ENCODE data around the gene NCAPG. TPM values are rescaled to one million over a fixed set of nuclear protein-coding genes. Genes with fewer than 3 reads are reported as not detected.
A peak's percentile ranks its signal among the peaks of the same experiment; 100 is the strongest.

NCAPG gene
- total and polyA plus RNA-seq, 2 of the 4 experiments (the other 2 are of a cell fraction) = 10.9 to 26.7 TPM

- Histone ChIP-seq H2AFZ (replicated peaks; ENCODE audit: low read length, poor library complexity) (peak within 1 kb of the TSS; percentile 69), H2BK5ac (ENCODE audit: low read depth, low read length, poor library complexity, severe bottlenecking) (no peak within 1 kb of the TSS), H3K56ac (ENCODE audit: extremely low read depth, insufficient read depth, low read length) (no peak within 1 kb of the TSS), H3K4me1 (ENCODE audit: control insufficient read depth, insufficient read depth, low read length) (peaks cover 5% of the 10 kb centered on the region; the same call in 1 of the 2 replicates), H3K9me1 (ENCODE audit: insufficient read depth, low read length) (no peaks in the 10 kb centered on the region), H3K27ac (ENCODE audit: insufficient read depth, low read length) (no peak within 1 kb of the TSS), H3K4me3 (ENCODE audit: insufficient read depth, low read depth, low read length) (peak within 1 kb of the TSS; percentile 18), H2BK20ac (ENCODE audit: low read depth, low read length) (no peak within 1 kb of the TSS), H2BK15ac (ENCODE audit: low read depth, low read length) (no peak within 1 kb of the TSS), H3K9ac (ENCODE audit: low read depth, low read length) (no peak within 1 kb of the TSS), H3K4ac (ENCODE audit: low read depth, low read length) (no peak within 1 kb of the TSS), H2BK120ac (ENCODE audit: low read depth, low read length) (no peak within 1 kb of the TSS), H3K14ac (replicated peaks; ENCODE audit: low read depth, low read length) (no peak within 1 kb of the TSS), H3K27me3 (ENCODE audit: control insufficient read depth, insufficient read depth, low read length) (peaks cover 24% of the 10 kb centered on the region), H4K91ac (ENCODE audit: insufficient read depth, low read depth, low read length) (no peak within 1 kb of the TSS), H4K20me1 (ENCODE audit: insufficient read depth, low read length) (no peaks in the 10 kb centered on the region), H3K18ac (ENCODE audit: low read depth, low read length) (no peak within 1 kb of the TSS), H3K36me3 (ENCODE audit: control insufficient read depth, insufficient read depth, low read length) (no peaks in the 10 kb centered on the region), H3K9me3 (ENCODE audit: control insufficient read depth, insufficient read depth, low read length) (no peaks in the 10 kb centered on the region), H4K5ac (ENCODE audit: low read depth, low read length) (no peak within 1 kb of the TSS), H2AK5ac (ENCODE audit: low read depth, low read length) (no peak within 1 kb of the TSS), H3K23ac (ENCODE audit: low read depth, low read length) (peak within 1 kb of the TSS; percentile 64; the same call in 1 of the 2 replicates), H2AK9ac (replicated peaks; ENCODE audit: low read depth, low read length, poor library complexity) (peak within 1 kb of the TSS; percentile 71), H3K4me2 (ENCODE audit: low read depth, low read length) (peak within 1 kb of the TSS; percentile 71), H4K8ac (ENCODE audit: low read depth in 2 of 2, low read length in 2 of 2) (no peak within 1 kb of the TSS), H3K79me1 (ENCODE audit: low read depth in 1 of 2, low read length in 2 of 2) (no peaks in the 10 kb centered on the region)
- peak; percentile 59 for ATAC-seq (ENCODE audit: low read depth)
- WGBS, 2 experiments (ENCODE audit: extremely low coverage in 2 of 2, insufficient read length in 1 of 2) = 4% methylated on average over 42 of the region's 82 CpGs; no CpG with 5 or more reads in 1 of the 2 experiments
- in situ Hi-C loops (cut with MboI; ENCODE audit: low sequenced_read_pairs) (no loop called here), dilution Hi-C loops (cut with HindIII; ENCODE audit: low sequenced_read_pairs, unreplicated experiment) (no loop called here), intact Hi-C loops (cut with micrococcal nuclease) (no loop called here)
- TF ChIP-seq BHLHE40 (IDR thresholded peaks at IDR 0.05; ENCODE audit: low read depth, low read length) = peak; percentile 71
- no peak for TF ChIP-seq RAD21 (IDR thresholded peaks at IDR 0.05; ENCODE audit: low read length)
- POLR2A ChIA-PET (ENCODE audit: unreplicated experiment) = no interaction called here
- CTCF ChIA-PET = interaction anchor here (1.1 kb wide), 1 partner anchor 29 kb away, joined by 3 read pairs; the partner anchor contains the start of gene DCAF16
- no peak for DNase-seq
- no TSS peak for BruUV-seq (replicated peaks)
Measured at GRCh38 chr4:17781300-17782287, 29.2 kb upstream of the NCAPG start, which contains the start of gene FAM184B. FAM184B (minus strand) TSS chr4:17781621; CDS start chr4:17781299, 322 bp downstream.
